ENCODE results near the gene RPA1.

RPA1 gene

GRCh38 chr17:1941272-1942065, 111.7 kb downstream of the RPA1 start:
- DNase-seq = no peak
- Histone ChIP-seq H3K36me3 (ENCODE audit: control insufficient read depth in 4 of 4, insufficient read depth in 4 of 4, low read length in 3 of 4) (no peaks in the 10 kb centered on the region), H3K4me1 (ENCODE audit: control extremely low read depth in 1 of 4, control insufficient read depth in 4 of 4, insufficient read depth in 4 of 4, low read length in 3 of 4) (peaks cover 0 to 2% (median 0%) of the 10 kb centered on the region in 4 experiments), H3K27me3 (replicated peaks in 2 of 5; ENCODE audit: control insufficient read depth in 4 of 5, insufficient read depth in 5 of 5, low read length in 4 of 5) (no peaks in the 10 kb centered on the region), H3K9me3 (ENCODE audit: control extremely low read depth in 1 of 5, control insufficient read depth in 4 of 5, insufficient read depth in 2 of 5, low read depth in 1 of 5, low read length in 4 of 5) (no peaks in the 10 kb centered on the region), H3K27ac (ENCODE audit: insufficient read depth in 1 of 2, low read depth in 1 of 2, low read length in 2 of 2, poor library complexity in 1 of 2, severe bottlenecking in 2 of 2) (no peak overlapping the region), H3K4me3 (ENCODE audit: control insufficient read depth in 1 of 7, extremely low read depth in 1 of 7, insufficient read depth in 4 of 7, low read depth in 2 of 7, low read length in 6 of 7) (no peak overlapping the region)
- WGBS (ENCODE audit: insufficient coverage) = 93% methylated on average over 19 of the region's 23 CpGs
- ChIA-PET CTCF (no interaction called here), POLR2A (no interaction called here)

GRCh38 chr17:1942066-1942365, 112.2 kb downstream of the RPA1 start:
- H3K4me1 ChIP-seq (ENCODE audit: control extremely low read depth in 1 of 4, control insufficient read depth in 4 of 4, insufficient read depth in 4 of 4, low read length in 3 of 4) = peaks cover 0 to 1% (median 0%) of the 10 kb centered on the region in 4 experiments
- ChIA-PET POLR2A (no interaction called here), CTCF (no interaction called here)
- no peaks in the 10 kb centered on the region for H3K27me3 ChIP-seq (replicated peaks in 2 of 5; ENCODE audit: control insufficient read depth in 4 of 5, insufficient read depth in 5 of 5, low read length in 4 of 5)
- no peaks in the 10 kb centered on the region for H3K9me3 ChIP-seq (ENCODE audit: control extremely low read depth in 1 of 5, control insufficient read depth in 4 of 5, insufficient read depth in 2 of 5, low read depth in 1 of 5, low read length in 4 of 5)
- no peak overlapping the region for H3K27ac ChIP-seq (ENCODE audit: insufficient read depth in 1 of 2, low read depth in 1 of 2, low read length in 2 of 2, poor library complexity in 1 of 2, severe bottlenecking in 2 of 2)
- DNase-seq = no peak
- 100% methylated on average over 1 of the region's 7 CpGs for WGBS (ENCODE audit: insufficient coverage)
- no peaks in the 10 kb centered on the region for H3K36me3 ChIP-seq (ENCODE audit: control insufficient read depth in 4 of 4, insufficient read depth in 4 of 4, low read length in 3 of 4)
- no peak overlapping the region for H3K4me3 ChIP-seq (ENCODE audit: control insufficient read depth in 1 of 7, extremely low read depth in 1 of 7, insufficient read depth in 4 of 7, low read depth in 2 of 7, low read length in 6 of 7)

- ChIA-PET POLR2A (no interaction called here), CTCF (no interaction called here)
- Histone ChIP-seq H3K27ac (ENCODE audit: insufficient read depth in 1 of 2, low read depth in 1 of 2, low read length in 2 of 2, poor library complexity in 1 of 2, severe bottlenecking in 2 of 2) (no peak overlapping the region), H3K4me3 (ENCODE audit: control insufficient read depth in 1 of 7, extremely low read depth in 1 of 7, insufficient read depth in 4 of 7, low read depth in 2 of 7, low read length in 6 of 7) (no peak overlapping the region), H3K9me3 (ENCODE audit: control extremely low read depth in 1 of 5, control insufficient read depth in 4 of 5, insufficient read depth in 2 of 5, low read depth in 1 of 5, low read length in 4 of 5) (no peaks in the 10 kb centered on the region), H3K27me3 (replicated peaks in 2 of 5; ENCODE audit: control insufficient read depth in 4 of 5, insufficient read depth in 5 of 5, low read length in 4 of 5) (no peaks in the 10 kb centered on the region), H3K36me3 (ENCODE audit: control insufficient read depth in 4 of 4, insufficient read depth in 4 of 4, low read length in 3 of 4) (no peaks in the 10 kb centered on the region), H3K4me1 (ENCODE audit: control extremely low read depth in 1 of 4, control insufficient read depth in 4 of 4, insufficient read depth in 4 of 4, low read length in 3 of 4) (no peaks in the 10 kb centered on the region)
- 93% methylated on average over 21 of the region's 21 CpGs for WGBS (ENCODE audit: insufficient coverage)
- DNase-seq = no peak
Measured at GRCh38 chr17:1942666-1943435, 113.0 kb downstream of the RPA1 start.

GRCh38 chr17:1943436-1943831, 113.6 kb downstream of the RPA1 start:
- CTCF ChIA-PET = no interaction called here
- no peaks in the 10 kb centered on the region for H3K27me3 ChIP-seq (replicated peaks in 2 of 5; ENCODE audit: control insufficient read depth in 4 of 5, insufficient read depth in 5 of 5, low read length in 4 of 5)
- DNase-seq = no peak
- 94% methylated on average over 8 of the region's 11 CpGs for WGBS (ENCODE audit: insufficient coverage)
- H3K9me3 ChIP-seq (ENCODE audit: control extremely low read depth in 1 of 5, control insufficient read depth in 4 of 5, insufficient read depth in 2 of 5, low read depth in 1 of 5, low read length in 4 of 5) = no peaks in the 10 kb centered on the region
- H3K36me3 ChIP-seq (ENCODE audit: control insufficient read depth in 4 of 4, insufficient read depth in 4 of 4, low read length in 3 of 4) = no peaks in the 10 kb centered on the region
- no peak overlapping the region for H3K4me3 ChIP-seq (ENCODE audit: control insufficient read depth in 1 of 7, extremely low read depth in 1 of 7, insufficient read depth in 4 of 7, low read depth in 2 of 7, low read length in 6 of 7)
- no peak overlapping the region for H3K27ac ChIP-seq (ENCODE audit: insufficient read depth in 1 of 2, low read depth in 1 of 2, low read length in 2 of 2, poor library complexity in 1 of 2, severe bottlenecking in 2 of 2)
- H3K4me1 ChIP-seq (ENCODE audit: control extremely low read depth in 1 of 4, control insufficient read depth in 4 of 4, insufficient read depth in 4 of 4, low read length in 3 of 4) = no peaks in the 10 kb centered on the region
- POLR2A ChIA-PET = no interaction called here

- H3K4me1 ChIP-seq (ENCODE audit: control extremely low read depth in 1 of 4, control insufficient read depth in 4 of 4, insufficient read depth in 4 of 4, low read length in 3 of 4) = no peaks in the 10 kb centered on the region
- no peaks in the 10 kb centered on the region for H3K36me3 ChIP-seq (ENCODE audit: control insufficient read depth in 4 of 4, insufficient read depth in 4 of 4, low read length in 3 of 4)
- WGBS (ENCODE audit: insufficient coverage) = 97% methylated on average over 7 of the region's 12 CpGs
- H3K9me3 ChIP-seq (ENCODE audit: control extremely low read depth in 1 of 5, control insufficient read depth in 4 of 5, insufficient read depth in 2 of 5, low read depth in 1 of 5, low read length in 4 of 5) = no peaks in the 10 kb centered on the region
- CTCF ChIA-PET = no interaction called here
- H3K27ac ChIP-seq (ENCODE audit: insufficient read depth in 1 of 2, low read depth in 1 of 2, low read length in 2 of 2, poor library complexity in 1 of 2, severe bottlenecking in 2 of 2) = no peak overlapping the region
- no peak overlapping the region for H3K4me3 ChIP-seq (ENCODE audit: control insufficient read depth in 1 of 7, extremely low read depth in 1 of 7, insufficient read depth in 4 of 7, low read depth in 2 of 7, low read length in 6 of 7)
- DNase-seq = no peak
- POLR2A ChIA-PET = no interaction called here
- H3K27me3 ChIP-seq (replicated peaks in 2 of 5; ENCODE audit: control insufficient read depth in 4 of 5, insufficient read depth in 5 of 5, low read length in 4 of 5) = no peaks in the 10 kb centered on the region
Measured at GRCh38 chr17:1945621-1946020, 115.8 kb downstream of the RPA1 start.

- POLR2A ChIA-PET = no interaction called here
- WGBS (ENCODE audit: insufficient coverage) = 95% methylated on average over 16 of the region's 20 CpGs
- CTCF ChIA-PET = no interaction called here
Measured at GRCh38 chr17:1946021-1946932, 116.5 kb downstream of the RPA1 start.

More at GRCh38 chr17:1946021-1946932, 116.5 kb downstream of the RPA1 start:
- no peak for DNase-seq
- no peaks in the 10 kb centered on the region for H3K4me1 ChIP-seq (ENCODE audit: control extremely low read depth in 1 of 4, control insufficient read depth in 4 of 4, insufficient read depth in 4 of 4, low read length in 3 of 4)
- H3K36me3 ChIP-seq (ENCODE audit: control insufficient read depth in 4 of 4, insufficient read depth in 4 of 4, low read length in 3 of 4) = no peaks in the 10 kb centered on the region
- H3K27me3 ChIP-seq (replicated peaks in 2 of 5; ENCODE audit: control insufficient read depth in 4 of 5, insufficient read depth in 5 of 5, low read length in 4 of 5) = no peaks in the 10 kb centered on the region
- no peak overlapping the region for H3K4me3 ChIP-seq (ENCODE audit: control insufficient read depth in 1 of 7, extremely low read depth in 1 of 7, insufficient read depth in 4 of 7, low read depth in 2 of 7, low read length in 6 of 7)
- no peaks in the 10 kb centered on the region for H3K9me3 ChIP-seq (ENCODE audit: control extremely low read depth in 1 of 5, control insufficient read depth in 4 of 5, insufficient read depth in 2 of 5, low read depth in 1 of 5, low read length in 4 of 5)
- no peak overlapping the region for H3K27ac ChIP-seq (ENCODE audit: insufficient read depth in 1 of 2, low read depth in 1 of 2, low read length in 2 of 2, poor library complexity in 1 of 2, severe bottlenecking in 2 of 2)

Measured in common myeloid progenitor, CD34-positive (primary cell).